GM21447 (cell line): Measurements from ENCODE around the gene PPP4R1.

Experiments
- ATAC-seq: cut with Tn5 transposase; IDR thresholded peaks from one replicate; pipeline ENCODE4 v1.9.1; 2021; ENCODE audit not compliant: unreplicated experiment

PPP4R1 gene

GRCh38 chr18:9552616-9553015 is 61.7 kb downstream of the PPP4R1 start:
- no peak for ATAC-seq

DNA sequence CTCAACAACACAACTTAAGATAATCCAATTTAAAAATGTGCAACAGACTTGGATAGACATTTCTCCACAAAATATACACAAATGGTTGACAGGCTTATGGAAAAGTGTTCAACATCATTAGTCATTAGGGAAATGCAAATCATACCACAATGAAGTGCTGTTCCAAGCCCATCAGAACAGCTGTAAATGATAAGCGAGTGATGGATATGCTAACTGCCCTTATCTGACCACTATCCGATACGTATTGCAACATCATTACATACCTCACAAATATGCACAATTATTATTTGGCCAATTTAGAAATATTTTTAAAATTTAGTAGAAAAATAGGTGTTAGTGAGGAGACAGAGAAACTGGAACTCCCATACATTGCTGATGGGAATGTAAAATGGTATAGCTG is 62.2 kb downstream of the PPP4R1 start:
- ATAC-seq, result no peak

- no peak for ATAC-seq
These were observed 63.9 kb downstream of the PPP4R1 start for GRCh38 chr18:9550429-9550828.

DNA sequence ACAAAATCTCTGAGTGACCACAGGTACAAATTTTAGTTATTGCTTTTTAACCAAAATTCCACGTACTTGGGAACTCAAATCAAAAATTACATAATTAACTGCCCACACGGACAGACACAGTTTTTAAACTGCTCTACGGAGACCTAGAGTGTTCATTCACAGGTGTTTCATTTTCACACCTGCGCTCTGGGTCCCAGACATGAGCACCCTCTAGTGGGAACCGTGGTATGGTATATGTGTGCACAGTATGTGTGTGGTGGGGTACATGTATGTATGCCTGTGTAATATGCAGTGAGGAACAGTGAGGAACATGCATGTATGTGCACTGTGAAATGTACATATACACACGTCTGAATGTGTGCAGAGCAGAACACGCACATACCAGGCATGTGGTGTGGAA is 65.0 kb downstream of the PPP4R1 start:
- no peak for ATAC-seq

GRCh38 chr18:9547782-9548181 is 66.6 kb downstream of the PPP4R1 start:
- ATAC-seq, result no peak

DNA sequence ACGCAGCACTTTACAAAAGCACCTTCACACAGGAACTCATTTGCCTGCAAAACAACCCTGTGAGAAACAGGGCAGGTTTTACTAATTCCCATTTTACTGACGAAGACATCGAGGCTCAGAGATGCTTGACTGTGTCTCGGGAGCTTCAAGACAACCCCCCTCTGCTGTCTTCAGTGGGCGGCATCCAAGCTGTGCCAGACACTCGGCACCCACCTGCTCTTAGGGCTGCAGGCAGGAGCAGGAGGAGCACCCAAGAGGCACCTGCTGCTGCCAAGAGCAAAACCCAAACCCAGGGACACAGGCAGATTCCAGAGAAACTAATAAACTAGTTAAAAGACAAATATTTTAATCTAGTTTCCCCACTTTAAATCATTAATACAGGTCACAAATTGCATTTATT is 67.9 kb downstream of the PPP4R1 start:
- ATAC-seq, result no peak

- no peak for ATAC-seq
These were observed 69.3 kb downstream of the PPP4R1 start for GRCh38 chr18:9545029-9545428.

- ATAC-seq, result no peak
These were observed 71.4 kb downstream of the PPP4R1 start for GRCh38 chr18:9542924-9543323.

DNA sequence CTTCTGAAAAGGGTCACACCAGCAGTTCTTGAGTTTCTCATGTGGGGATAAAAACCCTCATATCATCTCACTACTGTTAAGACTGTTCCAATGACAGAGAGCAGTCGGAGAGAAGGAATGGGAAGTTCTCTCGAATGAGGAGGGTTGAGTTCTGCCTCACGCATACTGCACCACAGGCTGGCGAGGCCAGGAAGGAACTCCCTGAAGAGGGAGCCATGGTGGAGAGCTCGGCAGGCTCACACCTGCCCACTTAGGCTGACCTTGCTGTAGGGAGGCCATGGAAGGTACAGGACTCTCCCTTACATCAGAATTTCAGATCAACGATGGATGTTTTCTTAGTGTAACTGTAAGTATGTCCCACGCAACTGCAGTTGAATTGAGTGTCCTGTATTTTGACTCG is 74.4 kb downstream of the PPP4R1 start:
- ATAC-seq, result no peak

GRCh38 chr18:9539283-9539682 is 75.1 kb downstream of the PPP4R1 start:
- ATAC-seq, result no peak

DNA sequence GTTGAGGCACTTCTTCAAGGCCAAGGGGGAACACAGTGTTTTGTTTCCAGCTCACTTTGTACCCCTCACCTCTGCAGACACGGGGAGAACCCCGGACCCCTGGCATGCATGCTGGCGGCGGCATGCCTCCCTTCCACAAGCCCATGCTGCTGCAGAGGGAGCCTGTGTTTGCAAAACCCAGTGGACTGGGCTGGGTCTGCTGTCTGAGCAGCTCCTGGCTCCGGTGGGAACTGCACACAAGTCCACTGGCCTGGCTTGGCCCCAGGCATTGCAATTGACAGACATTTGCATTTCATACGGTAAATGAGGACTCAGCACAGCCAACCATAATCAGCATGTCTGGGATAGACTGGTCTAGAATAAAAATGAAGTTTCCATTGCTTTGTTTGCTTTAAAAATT is 76.7 kb downstream of the PPP4R1 start:
- ATAC-seq, result no peak

GRCh38 chr18:9536354-9537152 is 77.8 kb downstream of the PPP4R1 start:
- no peak for ATAC-seq

DNA sequence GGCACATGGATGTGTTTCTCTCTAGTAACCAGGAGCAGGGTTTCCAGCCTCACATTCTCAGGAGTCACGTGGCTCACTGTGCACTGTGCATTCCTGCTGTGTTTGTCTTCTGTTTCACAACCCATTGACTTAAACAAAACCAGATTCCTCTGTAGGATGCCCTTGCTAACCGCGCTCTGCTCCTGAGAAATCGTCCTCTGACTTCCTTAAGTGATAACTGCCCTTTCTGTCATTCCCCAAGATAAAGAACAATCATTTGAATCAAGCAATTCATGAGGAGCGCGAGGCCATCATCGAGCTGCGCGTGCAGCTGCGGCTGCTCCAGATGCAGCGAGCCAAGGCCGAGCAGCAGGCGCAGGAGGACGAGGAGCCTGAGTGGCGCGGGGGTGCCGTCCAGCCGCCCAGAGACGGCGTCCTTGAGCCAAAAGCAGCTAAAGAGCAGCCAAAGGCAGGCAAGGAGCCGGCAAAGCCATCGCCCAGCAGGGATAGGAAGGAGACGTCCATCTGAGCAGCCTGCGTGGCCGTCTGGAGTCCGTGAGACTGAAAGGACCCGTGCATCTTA is 78.8 kb downstream of the PPP4R1 start:
- no peak for ATAC-seq

- ATAC-seq, result no peak
These were observed 79.5 kb downstream of the PPP4R1 start for GRCh38 chr18:9534844-9535243.

DNA sequence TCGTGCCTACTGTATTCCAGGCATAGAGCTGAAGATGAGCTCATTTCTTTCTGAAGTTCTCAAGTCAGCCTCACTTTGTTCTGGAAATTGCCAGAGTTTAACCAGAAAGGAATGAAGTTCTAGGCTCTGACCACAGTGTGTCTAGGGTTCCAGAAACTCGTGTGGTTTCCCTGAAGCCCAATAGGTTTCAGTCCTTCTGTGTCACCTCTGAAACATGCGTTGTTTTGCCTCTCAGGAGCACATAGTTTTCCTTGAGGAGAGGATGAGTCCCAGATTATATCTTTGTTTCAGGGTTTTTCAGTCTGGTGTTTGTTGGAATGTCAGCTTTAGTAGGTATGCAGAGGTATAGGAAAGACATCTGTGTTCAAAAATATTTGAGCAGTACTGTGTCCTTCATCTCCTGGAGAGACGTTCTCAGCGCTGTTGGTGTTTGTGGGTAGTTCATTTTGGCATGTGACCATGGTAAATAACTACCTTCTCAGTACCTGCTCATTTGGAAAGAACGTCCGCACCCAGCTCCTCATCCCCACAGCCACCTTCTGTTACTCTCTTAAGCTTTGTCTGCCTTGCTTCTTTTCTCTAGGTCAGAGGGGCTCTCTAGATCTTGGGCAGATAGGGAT is 82.5 kb downstream of the PPP4R1 start:
- ATAC-seq, result no peak

GRCh38 chr18:9530226-9531009 is 83.9 kb downstream of the PPP4R1 start:
- no peak for ATAC-seq

- ATAC-seq, result no peak
These were observed 87.9 kb downstream of the PPP4R1 start for GRCh38 chr18:9526458-9526857.

DNA sequence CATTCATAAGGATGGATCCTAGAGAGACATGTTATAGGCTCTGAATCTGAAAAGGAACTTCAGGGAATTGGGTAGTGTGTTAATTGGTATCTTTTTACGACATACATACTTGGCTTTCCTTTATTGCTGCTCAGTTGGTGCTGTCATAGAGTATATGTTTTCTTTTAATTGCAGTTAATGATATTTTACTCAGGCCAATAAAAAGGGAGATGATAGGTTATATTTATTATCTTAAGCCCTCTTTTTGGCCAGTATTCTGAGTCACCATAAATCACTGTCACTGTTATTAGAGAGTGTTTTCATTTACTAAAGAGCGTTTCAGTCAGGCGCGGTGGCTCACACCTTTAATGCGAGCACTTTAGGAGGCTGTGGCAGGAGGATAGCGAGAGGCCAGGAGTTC is 91.4 kb downstream of the PPP4R1 start:
- ATAC-seq, result no peak

- no peak for ATAC-seq
These were observed 92.6 kb downstream of the PPP4R1 start for GRCh38 chr18:9521770-9522169.

- no peak for ATAC-seq
These were observed 93.7 kb downstream of the PPP4R1 start for GRCh38 chr18:9520666-9521065.

- no peak for ATAC-seq
These were observed 95.0 kb downstream of the PPP4R1 start for GRCh38 chr18:9519399-9519798.

GRCh38 chr18:9517869-9518268 is 96.5 kb downstream of the PPP4R1 start:
- ATAC-seq, result no peak
